GM18519 (cell line): Measurements from ENCODE around the gene DENND1B.
"Not testable (repeated sequence)": the region's sequence is repeated elsewhere in the genome, so short reads cannot be mapped to it uniquely, and the experiment has no call there.

ENCODE experiments used
- ATAC-seq: cut with Tn5 transposase; IDR thresholded peaks from one replicate; pipeline ENCODE4 v1.9.1; 2021; ENCODE audit warnings: mild to moderate bottlenecking, moderate library complexity; ENCODE audit not compliant: unreplicated experiment, low FRiP score

Gene DENND1B

GRCh38 chr1:197577580-197577979, 197.7 kb downstream of the DENND1B start:
- ATAC-seq: no peak

GRCh38 chr1:197575531-197575930, 199.7 kb downstream of the DENND1B start:
- not testable (repeated sequence) for ATAC-seq

DNA sequence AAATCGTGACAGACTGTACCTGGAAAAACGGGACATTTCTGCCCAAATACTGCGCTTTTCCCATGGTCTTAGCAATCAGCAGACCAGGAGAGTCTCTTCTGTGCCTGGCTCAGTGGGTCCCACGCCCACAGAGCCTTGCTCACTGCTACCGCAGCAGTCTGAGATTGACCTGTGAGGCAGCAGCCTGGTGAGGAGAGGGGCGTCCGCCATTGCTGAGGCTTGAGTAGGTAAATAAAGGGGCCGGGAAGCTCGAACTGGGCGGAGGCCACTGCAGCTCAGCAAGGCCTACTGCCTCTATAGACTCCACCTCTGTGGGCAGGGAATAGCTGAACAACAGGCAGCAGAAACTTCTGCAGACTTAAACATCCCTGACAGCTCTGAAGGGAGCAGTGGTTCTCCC, 203.1 kb downstream of the DENND1B start:
- no peak for ATAC-seq

GRCh38 chr1:197567442-197567841, 207.8 kb downstream of the DENND1B start:
- no peak for ATAC-seq

GRCh38 chr1:197561041-197561440, 214.2 kb downstream of the DENND1B start:
- ATAC-seq: no peak

GRCh38 chr1:197559655-197560054, 215.6 kb downstream of the DENND1B start:
- no peak for ATAC-seq

DNA sequence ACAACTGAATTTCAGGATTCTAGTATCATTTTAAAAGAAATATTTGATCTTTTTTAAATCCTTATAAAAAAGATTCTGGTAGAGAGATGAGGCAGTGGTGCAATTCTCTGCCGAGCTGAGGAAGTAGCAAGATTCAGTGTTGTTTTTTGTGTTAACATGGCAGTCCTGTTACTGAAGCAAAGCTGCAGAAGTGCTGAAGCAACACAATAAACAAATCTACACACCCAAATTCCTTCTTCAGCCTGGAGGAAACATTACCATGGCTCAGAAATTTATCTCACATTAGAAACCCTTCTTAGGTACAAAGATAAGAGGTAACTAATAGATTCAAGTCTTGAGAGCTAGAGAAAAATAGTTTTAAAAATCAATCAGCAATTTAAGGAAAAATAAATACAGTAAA, 216.0 kb downstream of the DENND1B start:
- ATAC-seq: no peak

DNA sequence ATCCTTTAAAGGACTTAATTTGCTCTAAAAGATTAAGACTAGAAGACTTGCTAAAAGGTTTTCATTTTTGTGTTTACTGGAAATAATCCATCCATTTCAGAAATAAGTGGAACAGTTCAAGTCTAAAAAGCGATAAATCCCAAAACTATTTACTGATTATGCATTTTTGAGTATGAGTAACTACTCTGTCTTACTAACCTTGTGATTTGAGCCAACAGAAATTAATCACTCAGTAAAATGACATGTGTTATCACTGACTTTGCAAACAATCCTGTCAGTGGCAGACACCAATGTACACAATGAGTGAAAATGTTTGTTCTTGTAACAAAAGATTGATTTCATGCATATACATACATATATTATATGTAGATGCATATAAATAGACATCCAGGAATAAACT, 218.0 kb downstream of the DENND1B start:
- no peak for ATAC-seq

- ATAC-seq: no peak
Observed at GRCh38 chr1:197553281-197553680, 222.0 kb downstream of the DENND1B start.

- no peak for ATAC-seq
Observed at GRCh38 chr1:197546989-197547388, 228.3 kb downstream of the DENND1B start.

- no peak for ATAC-seq
Observed at GRCh38 chr1:197544553-197544952, 230.7 kb downstream of the DENND1B start.

DNA sequence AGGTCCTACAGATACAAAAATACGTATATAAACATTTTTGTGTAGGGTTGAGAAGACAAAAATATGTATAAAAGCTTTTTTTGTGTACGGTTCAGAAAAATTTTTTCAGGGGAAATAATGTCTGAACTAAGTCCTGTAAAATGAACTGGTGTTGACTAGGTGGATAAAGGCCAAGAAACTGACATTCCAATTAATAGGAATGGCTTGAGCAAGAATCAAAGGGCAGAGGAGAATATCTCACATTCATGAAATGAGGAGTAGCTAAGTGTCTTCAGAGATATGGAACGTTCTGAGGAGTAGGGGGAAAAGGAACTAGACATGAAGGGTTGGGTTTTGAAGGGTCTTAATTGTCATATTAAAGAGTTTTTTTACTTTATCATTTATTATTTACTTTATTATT, 231.2 kb downstream of the DENND1B start:
- ATAC-seq: no peak

GRCh38 chr1:197541411-197541810, 233.9 kb downstream of the DENND1B start:
- ATAC-seq: no peak

GRCh38 chr1:197526736-197527371, 248.4 kb downstream of the DENND1B start:
- ATAC-seq: no peak

DNA sequence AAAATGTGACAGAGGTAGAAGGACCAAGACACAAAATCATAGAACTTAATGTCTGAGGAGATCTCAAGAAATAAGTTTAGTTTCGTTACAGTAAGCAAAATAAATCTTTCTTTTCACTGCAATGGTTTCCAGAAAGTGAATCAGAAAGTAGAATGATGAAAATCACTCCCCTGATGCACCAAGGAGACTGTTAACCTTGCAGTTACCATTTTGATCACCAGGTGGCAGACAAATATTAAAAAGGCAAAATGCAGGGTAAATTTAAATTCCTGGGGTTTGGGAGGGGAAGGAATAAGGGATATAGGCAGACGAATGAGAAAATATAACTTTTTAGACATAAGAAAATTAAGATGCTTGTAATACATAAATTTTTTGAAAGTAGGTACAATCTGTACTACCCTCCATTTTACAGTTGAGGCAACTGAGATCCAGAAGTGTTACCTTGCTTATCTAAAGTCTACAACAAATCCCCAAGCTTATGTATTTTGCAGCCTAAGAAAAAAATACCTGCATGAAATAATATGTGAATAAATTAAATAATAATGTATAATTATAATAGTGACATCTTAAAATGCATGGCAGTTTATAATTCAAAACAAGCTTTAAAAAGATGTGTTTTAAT, 254.1 kb downstream of the DENND1B start:
- ATAC-seq: peak; percentile 69

DNA sequence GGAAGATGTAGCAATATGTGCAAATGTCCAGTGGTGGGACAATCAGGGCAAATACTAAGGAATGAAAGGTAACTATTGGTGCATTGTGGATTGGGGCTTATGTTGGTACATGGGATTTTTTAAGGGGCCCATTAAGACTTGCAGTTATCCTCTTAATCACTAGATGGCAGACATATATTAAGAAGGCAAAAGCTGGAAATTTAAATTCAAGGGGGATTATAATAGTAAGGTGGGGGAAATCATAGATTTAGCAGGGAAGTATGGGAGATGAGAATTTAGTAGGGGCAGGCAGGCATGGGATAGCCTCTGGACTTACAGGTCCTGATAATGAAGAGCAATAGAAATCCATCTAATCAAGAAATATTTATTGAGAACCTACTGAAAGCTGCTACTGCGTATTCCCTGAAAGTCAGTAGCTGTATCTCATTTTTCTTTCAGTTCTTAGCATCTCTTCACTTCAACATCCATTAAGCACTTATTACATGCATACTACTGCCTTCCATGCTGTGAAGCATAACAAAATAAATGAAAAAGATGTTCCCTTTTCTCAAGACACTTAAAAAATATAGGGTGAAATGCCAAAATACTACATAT, 255.4 kb downstream of the DENND1B start:
- ATAC-seq: no peak

- no peak for ATAC-seq
Observed at GRCh38 chr1:197515421-197515820, 259.9 kb downstream of the DENND1B start.

GRCh38 chr1:197510691-197511378, 264.4 kb downstream of the DENND1B start:
- no peak for ATAC-seq

GRCh38 chr1:197496722-197497121, 278.6 kb downstream of the DENND1B start:
- ATAC-seq: no peak

GRCh38 chr1:197491505-197491904, 283.8 kb downstream of the DENND1B start:
- not testable (repeated sequence) for ATAC-seq

- no peak for ATAC-seq
Observed at GRCh38 chr1:197486946-197487345, 288.3 kb downstream of the DENND1B start.
